HepG2 (cell line): Measurements from ENCODE around the gene PPP1R13B. TPM values are rescaled to one million over a fixed set of nuclear protein-coding genes. Genes with fewer than 3 reads are reported as not detected.

Experiments
- BRF2 ChIP-seq: sonication (generic); formaldehyde crosslinking; IDR thresholded peaks from 2 replicates; pipeline ENCODE4 v1.8.1; 2022; ENCODE audit warnings: mild to moderate bottlenecking, missing genetic modification reagents
- KLF6 ChIP-seq: IDR thresholded peaks from 2 replicates; pipeline ENCODE4 v1.8.0; 2016; ENCODE audit warnings: missing biosample characterization, missing genetic modification reagents
- MTF2 ChIP-seq: sonication (generic); formaldehyde crosslinking; IDR thresholded peaks from 2 replicates; pipeline ENCODE4 v1.5.0; 2020; ENCODE audit warnings: missing genetic modification reagents, borderline replicate concordance
- SKIL ChIP-seq: sonication (generic); formaldehyde crosslinking; IDR thresholded peaks from 2 replicates; pipeline ENCODE4 v1.8.0; 2022; ENCODE audit warnings: missing genetic modification reagents, mild to moderate bottlenecking, moderate library complexity, borderline replicate concordance
- TMF1 ChIP-seq: sonication (generic); formaldehyde crosslinking; IDR thresholded peaks from 2 replicates; pipeline ENCODE4 v1.8.1; 2022; ENCODE audit warnings: low read depth, missing genetic modification reagents
- ZBTB44 ChIP-seq: sonication (generic); formaldehyde crosslinking; IDR thresholded peaks from 2 replicates; pipeline ENCODE4 v1.4.0; 2020; ENCODE audit warnings: missing genetic modification reagents
- ZMYM2 ChIP-seq: sonication (generic); formaldehyde crosslinking; IDR thresholded peaks from 2 replicates; pipeline ENCODE4 v1.8.0; 2022; ENCODE audit warnings: mild to moderate bottlenecking, missing genetic modification reagents
- ZNF350 ChIP-seq: sonication (generic); formaldehyde crosslinking; IDR thresholded peaks from 2 replicates; pipeline ENCODE4 v1.4.0; 2020; ENCODE audit warnings: mild to moderate bottlenecking, low read depth, missing genetic modification reagents, borderline replicate concordance
- ZNF597 ChIP-seq: sonication (generic); formaldehyde crosslinking; IDR thresholded peaks from 2 replicates; pipeline ENCODE4 v1.5.0; 2020; ENCODE audit warnings: missing genetic modification reagents
- ZNF609 ChIP-seq: sonication (generic); formaldehyde crosslinking; IDR thresholded peaks from 2 replicates; pipeline ENCODE4 v1.4.0; 2020; ENCODE audit warnings: mild to moderate bottlenecking, missing genetic modification reagents, borderline replicate concordance
- ZNF792 ChIP-seq: IDR thresholded peaks from 2 replicates; pipeline ENCODE4 v1.6.1; 2016
- polyA plus RNA-seq, 8 experiments: library from polyadenylated mRNA; depleted of rRNA in 3 of 8; stranded (reverse) in 7 of 8; unstranded in 1 of 8; fragments of >200 nt; fragmentation: Illumina TruSeq in 4 of 8; extraction: Trizol in 4 of 8; gene quantifications; 2 replicates each; pipeline versions ENCODE4 v1.2.1 to v1.2.3, GENCODE V29; 2011 to 2016; ENCODE audit warnings: low read depth in 4 of 8, missing spikeins in 1 of 8, mixed read lengths in 1 of 8; ENCODE audit not compliant: insufficient read depth in 1 of 8
- total RNA-seq, 5 experiments: library from RNA; depleted of rRNA; stranded (reverse); fragments of >200 nt; fragmentation: Illumina TruSeq; extraction: Trizol; gene quantifications; 2 replicates each; pipeline ENCODE4 v1.2.3, GENCODE V29; 2016; ENCODE audit warnings: low read depth in 1 of 5
- TF ChIP-seq, protein P1 (sequence below): sonication (generic); formaldehyde crosslinking; IDR thresholded peaks from 2 replicates; pipeline ENCODE4 v1.8.0; 2022; ENCODE audit warnings: mild to moderate bottlenecking, missing genetic modification reagents, moderate library complexity

Gene PPP1R13B
- total and polyA plus RNA-seq, 2 of the 13 experiments (the other 11 are each of a cell fraction or from before 2014, with no cell fraction given) = 4.6 to 9.4 TPM

DNA sequence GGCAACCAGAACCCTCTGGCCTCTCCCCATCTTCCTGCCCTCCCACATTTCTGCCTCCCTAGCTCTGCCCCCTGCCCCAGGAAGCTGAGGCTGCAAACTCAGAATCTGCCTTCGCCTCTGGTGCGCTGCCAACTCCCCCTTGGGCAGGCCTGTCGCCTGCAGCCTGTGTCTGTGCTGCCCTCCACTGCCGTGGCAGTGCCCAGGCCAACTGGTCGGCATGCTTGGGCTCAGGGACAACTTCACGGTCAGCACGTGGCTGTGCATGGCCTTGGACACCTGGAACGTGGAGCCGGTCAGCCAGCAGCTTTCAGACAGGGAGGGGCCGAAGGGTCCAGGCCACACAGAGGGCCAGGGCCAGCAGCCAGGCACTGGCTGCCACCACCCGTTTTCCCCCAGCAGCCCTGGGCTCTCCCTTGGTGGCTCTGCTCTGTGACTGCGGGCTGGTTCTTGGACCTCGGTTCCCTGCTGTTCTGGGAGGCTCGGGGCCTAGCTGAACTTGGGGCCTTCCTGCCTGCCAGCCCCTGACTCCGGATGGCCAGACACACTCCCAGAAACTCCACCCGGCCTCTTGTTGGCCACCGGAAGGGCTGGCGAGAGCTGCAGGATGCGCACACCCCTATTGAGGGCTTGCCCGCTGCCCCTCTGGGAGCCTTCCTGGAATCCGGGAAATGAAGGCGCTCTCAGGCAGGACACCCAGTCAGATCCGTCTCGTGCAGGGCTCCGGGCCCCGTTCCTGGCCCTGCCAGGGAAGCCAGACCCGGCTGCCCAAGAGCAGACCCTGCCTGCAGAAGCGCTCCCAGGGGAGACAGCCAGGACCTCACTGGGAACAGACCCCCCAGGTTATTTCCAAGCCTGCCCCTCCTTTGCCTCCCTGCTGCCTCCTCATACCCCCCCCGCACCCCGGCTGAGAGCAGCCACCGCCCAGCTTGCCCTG, 34.2 kb upstream of the PPP1R13B start (continued):
- TF ChIP-seq ZMYM2 (CRISPR knock-in tag) (peak; percentile 90; the same call in 1 of the 2 replicates), MTF2 (CRISPR knock-in tag) (peak; percentile 77; the same call in 1 of the 2 replicates), BRF2 (no peak), ZNF597 (CRISPR knock-in tag) (no peak), SKIL (peak; percentile 98), ZNF792 (CRISPR knock-in tag) (peak; percentile 80; the same call in 1 of the 2 replicates), ZNF350 (CRISPR knock-in tag) (peak; percentile 91), ZNF609 (CRISPR knock-in tag) (peak; percentile 86; the same call in 1 of the 2 replicates), TMF1 (CRISPR knock-in tag) (peak; percentile 93), ZBTB44 (CRISPR knock-in tag) (peak; percentile 81; the same call in 1 of the 2 replicates), KLF6 (CRISPR knock-in tag) (peak; percentile 99)
- TF ChIP-seq, protein P1, sequence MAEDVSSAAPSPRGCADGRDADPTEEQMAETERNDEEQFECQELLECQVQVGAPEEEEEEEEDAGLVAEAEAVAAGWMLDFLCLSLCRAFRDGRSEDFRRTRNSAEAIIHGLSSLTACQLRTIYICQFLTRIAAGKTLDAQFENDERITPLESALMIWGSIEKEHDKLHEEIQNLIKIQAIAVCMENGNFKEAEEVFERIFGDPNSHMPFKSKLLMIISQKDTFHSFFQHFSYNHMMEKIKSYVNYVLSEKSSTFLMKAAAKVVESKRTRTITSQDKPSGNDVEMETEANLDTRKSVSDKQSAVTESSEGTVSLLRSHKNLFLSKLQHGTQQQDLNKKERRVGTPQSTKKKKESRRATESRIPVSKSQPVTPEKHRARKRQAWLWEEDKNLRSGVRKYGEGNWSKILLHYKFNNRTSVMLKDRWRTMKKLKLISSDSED (CRISPR knock-in tag) = peak; percentile 93; the same call in 1 of the 2 replicates
